Activated T-helper 2 cell treated with anti-CD3 and anti-CD28 coated beads, Interferon-gamma antibody, Interleukin-2, Interleukin-4, amounts not matched to agents 10 μg/mL and 5 μg/mL and 100 μg/mL, durations not matched to agents 14 hours and 24 hours and 36 hours (primary cell): ENCODE results near the gene LYPD4. TPM values are rescaled to one million over a fixed set of nuclear protein-coding genes. Genes with fewer than 3 reads are reported as not detected.

Source experiments
- DNase-seq: peaks from one replicate; pipeline ENCODE4 v3.0.0; 2021; ENCODE audit warnings: low spot score
- H3K27ac Mint-ChIP-seq: one replicate; pipeline ENCODE4 v1.8.0; 2021; ENCODE audit warnings: mixed read lengths
- H3K27me3 Mint-ChIP-seq: one replicate; pipeline ENCODE4 v1.8.0; 2021; ENCODE audit warnings: low read depth, mixed read lengths
- H3K36me3 Mint-ChIP-seq: one replicate; pipeline ENCODE4 v1.8.0; 2021; ENCODE audit warnings: low read depth, mixed read lengths
- H3K4me1 Mint-ChIP-seq: one replicate; pipeline ENCODE4 v1.8.0; 2021; ENCODE audit warnings: low read depth, mixed read lengths
- H3K4me3 Mint-ChIP-seq: one replicate; pipeline ENCODE4 v1.8.0; 2021; ENCODE audit warnings: low read depth, mild to moderate bottlenecking, moderate library complexity, mixed read lengths
- H3K9me3 Mint-ChIP-seq: one replicate; pipeline ENCODE4 v1.8.0; 2021; ENCODE audit warnings: mixed read lengths
- intact Hi-C: fragments of 100-400 bp; cut with micrococcal nuclease; formaldehyde crosslinking; loops from one replicate; pipeline ENCODE4 v1.15.1; 2023
- total RNA-seq: library from RNA; stranded (reverse); gene quantifications from 2 replicates; pipeline ENCODE4 v1.2.3, GENCODE V29; 2022

Gene LYPD4
- total RNA-seq, 1 donor from 2014 or later: not detected

DNA sequence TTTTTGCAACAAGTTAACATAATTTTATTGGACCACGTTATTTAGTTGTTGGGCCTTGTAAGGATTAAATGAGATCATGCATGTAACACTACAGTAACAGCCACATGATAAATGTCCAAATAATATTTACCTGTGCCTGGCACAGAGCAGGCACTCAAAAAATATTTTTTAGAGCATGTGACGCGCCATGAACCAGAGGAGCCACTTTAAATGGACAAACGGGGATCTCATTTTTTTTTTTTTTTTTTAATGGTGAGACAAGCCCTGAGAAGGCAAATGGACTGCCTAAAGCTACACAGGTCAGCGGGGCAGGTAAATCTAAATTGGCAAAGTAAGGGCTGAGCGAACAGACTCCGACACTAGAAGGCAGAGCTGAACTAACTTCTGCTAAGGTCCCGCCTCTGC is 14.7 kb upstream of the LYPD4 start:
- H3K36me3 Mint-ChIP-seq: peaks cover 38% of the 10 kb centered on the region
- peaks cover 29% of the 10 kb centered on the region for H3K4me1 Mint-ChIP-seq
- intact Hi-C loops: loop anchor here (1.0 to 5.0 kb wide), 3 partner anchors 86 to 768 kb away; partner anchors contain the start of gene RABAC1

DNA sequence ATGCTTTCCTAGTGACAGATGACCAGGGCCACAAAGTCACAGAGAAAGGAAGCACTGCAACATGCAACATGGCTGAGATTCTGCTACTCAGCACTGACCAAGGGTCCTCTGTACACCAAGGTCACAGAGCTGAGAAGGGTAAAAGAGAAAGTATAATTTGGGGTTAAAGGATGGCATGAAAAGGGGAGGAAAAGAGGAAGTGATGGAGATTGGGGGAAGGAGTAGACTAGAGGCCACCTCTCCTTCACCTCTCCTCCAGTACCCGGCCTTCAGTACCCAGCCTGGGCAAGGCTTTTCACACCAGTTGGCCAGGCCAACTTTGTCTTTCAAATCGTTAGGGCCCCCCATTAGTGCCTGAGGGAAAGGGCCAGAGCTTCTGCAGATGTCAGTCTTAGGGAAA is 9.3 kb upstream of the LYPD4 start:
- Mint-ChIP-seq H3K4me1 (no peaks in the 10 kb centered on the region), H3K4me3 (no peak overlapping the region), H3K9me3 (no peaks in the 10 kb centered on the region), H3K27ac (no peak overlapping the region), H3K36me3 (no peaks in the 10 kb centered on the region), H3K27me3 (peaks cover 29% of the 10 kb centered on the region)
- intact Hi-C loops: no loop called here
- DNase-seq: no peak

More for the DNA sequence above, 14.7 kb upstream of the LYPD4 start:
- DNase-seq: no peak
- peaks cover 11% of the 10 kb centered on the region for H3K27me3 Mint-ChIP-seq
- H3K9me3 Mint-ChIP-seq: no peaks in the 10 kb centered on the region
- peak overlapping the region; percentile 94 for H3K4me3 Mint-ChIP-seq
- no peak overlapping the region for H3K27ac Mint-ChIP-seq

DNA sequence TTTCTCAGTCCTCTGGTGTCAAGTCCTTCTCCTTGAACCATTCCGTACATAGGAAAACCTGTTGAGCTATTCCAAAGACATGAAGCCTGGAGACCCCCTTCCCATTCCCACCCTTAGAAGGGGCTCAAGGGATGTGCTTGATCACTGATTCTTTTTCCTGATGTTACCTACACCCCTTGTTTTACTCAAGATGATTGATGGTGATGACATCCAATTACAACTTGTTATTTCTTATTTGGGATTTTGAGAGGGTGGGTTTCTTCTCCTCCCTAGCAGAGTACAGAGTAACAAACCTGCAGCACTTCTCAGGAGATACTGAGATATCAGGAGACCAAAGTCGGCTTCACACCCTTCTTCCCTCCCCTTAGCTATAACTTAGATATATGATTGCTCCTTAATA is 8.9 kb upstream of the LYPD4 start:
- Mint-ChIP-seq H3K27me3 (peaks cover 29% of the 10 kb centered on the region), H3K27ac (no peak overlapping the region)
- intact Hi-C loops: no loop called here

DNA sequence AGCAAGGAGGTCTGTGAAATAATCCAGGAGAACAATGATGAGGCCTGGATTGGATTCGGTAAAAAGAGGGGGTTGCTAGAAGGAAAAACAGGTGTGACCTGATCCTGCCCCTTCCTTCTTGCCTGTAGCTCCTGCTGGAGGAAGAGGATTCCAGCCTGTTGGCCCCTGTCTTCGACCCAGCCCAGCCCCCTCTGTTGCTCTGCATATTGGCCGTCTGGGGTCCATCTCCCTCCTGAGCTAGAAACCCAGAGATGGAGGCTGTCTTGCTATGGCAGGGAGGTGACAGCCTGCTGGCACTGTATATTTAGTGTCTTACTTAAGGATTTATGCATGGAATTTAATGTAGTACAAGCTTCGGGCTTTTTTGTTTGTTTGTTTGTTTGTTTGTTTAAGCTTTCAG is 7.0 kb upstream of the LYPD4 start:
- Mint-ChIP-seq H3K27me3 (peaks cover 29% of the 10 kb centered on the region), H3K36me3 (no peaks in the 10 kb centered on the region), H3K4me1 (no peaks in the 10 kb centered on the region), H3K4me3 (no peak overlapping the region), H3K9me3 (no peaks in the 10 kb centered on the region), H3K27ac (no peak overlapping the region)
- intact Hi-C loops: no loop called here
- DNase-seq: no peak

More for the DNA sequence above, 8.9 kb upstream of the LYPD4 start:
- DNase-seq: no peak
- Mint-ChIP-seq H3K9me3 (no peaks in the 10 kb centered on the region), H3K36me3 (no peaks in the 10 kb centered on the region), H3K4me1 (no peaks in the 10 kb centered on the region), H3K4me3 (no peak overlapping the region)

DNA sequence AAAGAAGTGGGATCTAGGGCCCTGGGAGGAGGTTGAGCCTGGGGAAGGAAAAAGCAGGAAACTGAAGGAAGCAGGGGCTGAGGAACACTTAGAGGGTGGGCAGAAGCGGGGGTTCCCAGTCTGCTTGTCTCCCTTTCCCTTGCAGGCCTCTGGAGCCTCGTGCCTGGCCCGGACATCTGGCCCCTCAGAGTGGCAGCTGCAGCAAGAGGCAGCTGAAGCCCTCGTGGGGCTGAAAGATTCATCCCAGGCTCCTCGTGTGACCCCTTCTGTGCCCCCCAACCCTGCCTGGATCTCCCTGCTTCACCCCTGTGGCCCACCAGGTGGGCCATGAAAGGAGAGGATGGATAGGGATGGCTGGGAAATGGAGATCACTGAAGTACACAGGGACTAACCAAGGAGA is 5.9 kb upstream of the LYPD4 start:
- no peaks in the 10 kb centered on the region for H3K4me1 Mint-ChIP-seq
- no peak overlapping the region for H3K27ac Mint-ChIP-seq
- H3K4me3 Mint-ChIP-seq: no peak overlapping the region

DNA sequence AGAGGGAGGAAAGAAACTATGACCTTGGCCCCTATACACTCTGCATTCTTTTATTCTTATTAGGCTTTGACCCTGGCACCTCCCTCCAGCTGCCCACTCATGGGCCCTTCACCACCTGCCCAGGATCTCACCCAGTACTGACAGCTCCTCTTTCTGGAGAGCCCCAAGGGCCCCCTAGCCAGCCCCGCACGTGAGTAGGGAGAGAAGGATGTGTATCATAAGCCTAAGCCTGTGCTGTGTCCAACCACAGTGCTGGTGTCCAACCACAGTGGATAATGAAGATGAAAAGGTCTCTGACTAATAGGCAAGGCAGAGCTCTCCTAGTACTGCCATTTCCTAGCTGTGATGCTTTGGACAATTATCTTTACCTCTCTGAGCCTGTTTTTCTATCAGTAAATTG is 4.6 kb upstream of the LYPD4 start:
- Mint-ChIP-seq H3K27ac (no peak overlapping the region), H3K4me1 (no peaks in the 10 kb centered on the region), H3K9me3 (no peaks in the 10 kb centered on the region), H3K27me3 (peaks cover 19% of the 10 kb centered on the region), H3K4me3 (no peak overlapping the region), H3K36me3 (no peaks in the 10 kb centered on the region)
- intact Hi-C loops: no loop called here
- DNase-seq: no peak

More for the DNA sequence above, 5.9 kb upstream of the LYPD4 start:
- Mint-ChIP-seq H3K36me3 (no peaks in the 10 kb centered on the region), H3K9me3 (no peaks in the 10 kb centered on the region), H3K27me3 (peaks cover 29% of the 10 kb centered on the region)
- intact Hi-C loops: no loop called here
- DNase-seq: no peak

DNA sequence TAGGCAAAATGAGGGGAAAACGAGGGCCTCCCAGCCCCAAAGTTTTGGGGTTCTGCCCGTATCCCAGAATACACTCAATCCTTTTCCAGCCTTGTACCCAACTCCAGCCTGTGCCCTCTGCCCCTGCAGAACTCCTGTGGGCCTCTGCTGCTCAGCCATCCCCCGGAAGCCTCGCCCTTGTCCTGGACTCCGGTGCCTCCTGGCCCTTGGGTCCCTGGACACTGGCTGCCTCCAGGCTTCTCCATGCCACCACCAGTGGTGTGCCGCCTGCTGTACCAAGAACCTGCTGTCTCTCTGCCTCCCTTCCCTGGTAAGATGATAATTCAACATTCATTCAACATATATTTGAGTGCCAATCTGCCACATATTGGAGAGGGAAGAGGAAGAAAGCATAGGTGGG is 4.2 kb upstream of the LYPD4 start:
- intact Hi-C loops: no loop called here
- Mint-ChIP-seq H3K9me3 (no peaks in the 10 kb centered on the region), H3K27me3 (peaks cover 18% of the 10 kb centered on the region), H3K36me3 (no peaks in the 10 kb centered on the region), H3K4me1 (no peaks in the 10 kb centered on the region), H3K27ac (no peak overlapping the region), H3K4me3 (no peak overlapping the region)
- no peak for DNase-seq

DNA sequence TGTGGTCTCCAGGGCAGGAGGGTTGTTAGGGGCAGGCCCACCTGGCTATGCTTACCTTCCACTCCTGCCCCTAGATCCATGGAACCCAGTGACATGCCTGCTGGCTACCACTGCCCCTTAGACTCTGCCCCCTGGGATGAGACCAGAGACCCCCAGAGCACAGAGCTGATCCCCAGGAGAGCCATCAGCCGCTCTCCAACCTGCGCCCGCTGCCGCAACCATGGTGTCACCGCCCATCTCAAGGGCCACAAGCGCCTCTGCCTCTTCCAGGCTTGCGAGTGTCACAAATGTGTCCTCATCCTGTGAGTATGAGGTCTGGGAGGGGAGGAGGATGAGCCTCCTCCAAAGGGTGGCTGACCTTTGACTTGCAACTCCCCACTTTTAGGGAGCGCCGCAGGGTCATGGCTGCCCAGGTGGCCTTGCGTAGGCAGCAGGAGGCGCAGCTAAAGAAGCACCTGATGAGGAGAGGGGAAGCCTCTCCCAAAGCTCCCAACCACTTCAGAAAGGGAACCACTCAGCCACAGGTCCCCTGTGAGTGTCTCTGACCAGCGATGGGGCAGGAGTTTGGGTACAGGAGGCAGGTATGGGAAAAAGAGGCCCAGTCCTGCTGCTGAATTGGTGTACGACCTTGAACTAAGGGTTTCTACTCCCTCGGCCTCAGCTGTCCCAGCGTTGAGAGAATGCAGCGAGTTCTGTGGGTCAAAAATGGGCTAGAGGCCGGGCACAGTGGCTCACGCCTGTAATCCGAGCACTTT is 3.0 kb upstream of the LYPD4 start:
- H3K36me3 Mint-ChIP-seq: no peaks in the 10 kb centered on the region
- peaks cover 13% of the 10 kb centered on the region for H3K27me3 Mint-ChIP-seq

DNA sequence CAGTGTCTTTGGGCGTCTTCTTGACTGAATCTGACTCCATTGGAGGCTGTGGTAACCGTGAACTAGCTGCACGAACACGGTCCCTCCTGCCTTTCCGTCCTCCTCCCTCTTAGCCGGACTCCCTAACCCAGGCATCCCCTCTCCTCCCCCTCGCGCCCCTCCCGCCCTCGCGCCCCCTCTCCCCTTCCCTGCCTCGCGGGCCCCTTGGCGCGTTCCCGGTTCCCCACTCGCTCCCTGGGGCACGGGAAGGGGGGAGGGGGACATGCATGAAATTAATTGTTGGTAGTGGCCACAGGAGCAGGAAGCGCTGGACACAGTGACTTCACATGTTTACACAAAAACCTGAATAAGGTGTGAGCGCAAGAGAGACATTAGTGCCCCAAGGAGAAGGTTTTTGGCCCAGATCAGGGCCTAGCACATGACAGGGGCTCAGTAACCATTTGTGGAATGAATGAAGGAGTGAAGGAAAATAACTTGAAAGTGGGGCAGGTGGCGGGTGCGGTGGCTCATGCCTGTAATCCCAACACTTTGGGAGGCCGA is 638 bp upstream of the LYPD4 start:
- intact Hi-C loops: no loop called here
- Mint-ChIP-seq H3K27me3 (peaks cover 3% of the 10 kb centered on the region), H3K4me3 (no peak overlapping the region), H3K27ac (no peak overlapping the region), H3K36me3 (no peaks in the 10 kb centered on the region), H3K4me1 (no peaks in the 10 kb centered on the region), H3K9me3 (no peaks in the 10 kb centered on the region)
- DNase-seq: no peak

More for the DNA sequence above, 3.0 kb upstream of the LYPD4 start:
- H3K9me3 Mint-ChIP-seq: no peaks in the 10 kb centered on the region
- H3K4me3 Mint-ChIP-seq: no peak overlapping the region
- intact Hi-C loops: no loop called here
- H3K27ac Mint-ChIP-seq: no peak overlapping the region
- no peaks in the 10 kb centered on the region for H3K4me1 Mint-ChIP-seq
- no peak for DNase-seq

DNA sequence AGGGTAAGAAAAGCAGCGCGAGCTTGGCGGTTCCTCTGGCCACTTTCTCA is 343 bp upstream of the LYPD4 start, which contains the start of gene DMRTC2:
DMRTC2 (plus strand) TSS at position 42 of the 50 bp plus-strand sequence. CDS start 2,387 bp downstream, outside the sequence.
- Mint-ChIP-seq H3K27ac (no peak within 1 kb of the TSS), H3K27me3 (peaks cover 3% of the 10 kb centered on the region), H3K4me3 (no peak within 1 kb of the TSS)

DNA sequence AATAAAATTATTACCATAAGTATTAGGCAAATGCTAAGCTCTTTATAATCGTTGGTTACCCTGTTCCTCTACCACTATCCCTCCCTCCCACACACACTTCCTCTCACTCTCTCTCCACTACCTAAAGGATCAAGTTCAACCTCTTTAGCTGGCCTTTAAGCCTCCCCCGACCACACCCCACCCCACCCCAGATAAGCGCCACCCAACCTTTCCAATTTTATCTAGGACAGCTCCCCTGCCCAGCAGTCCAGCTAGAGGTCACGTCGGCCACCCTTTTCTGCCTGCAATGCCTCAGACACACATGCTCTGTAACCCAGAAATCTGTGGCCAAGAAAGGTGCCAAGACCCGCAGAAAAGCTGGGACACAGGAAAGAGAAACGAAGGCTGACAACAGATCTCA is 1.1 kb downstream of the LYPD4 start:
- no peaks in the 10 kb centered on the region for H3K36me3 Mint-ChIP-seq
- no peaks in the 10 kb centered on the region for H3K4me1 Mint-ChIP-seq
- H3K27ac Mint-ChIP-seq: no peak overlapping the region

More for the DNA sequence above, 343 bp upstream of the LYPD4 start, which contains the start of gene DMRTC2:
- no peaks in the 10 kb centered on the region for H3K36me3 Mint-ChIP-seq
- H3K4me1 Mint-ChIP-seq: no peaks in the 10 kb centered on the region
- H3K9me3 Mint-ChIP-seq: no peaks in the 10 kb centered on the region
- DNase-seq: no peak
- intact Hi-C loops: no loop called here

DNA sequence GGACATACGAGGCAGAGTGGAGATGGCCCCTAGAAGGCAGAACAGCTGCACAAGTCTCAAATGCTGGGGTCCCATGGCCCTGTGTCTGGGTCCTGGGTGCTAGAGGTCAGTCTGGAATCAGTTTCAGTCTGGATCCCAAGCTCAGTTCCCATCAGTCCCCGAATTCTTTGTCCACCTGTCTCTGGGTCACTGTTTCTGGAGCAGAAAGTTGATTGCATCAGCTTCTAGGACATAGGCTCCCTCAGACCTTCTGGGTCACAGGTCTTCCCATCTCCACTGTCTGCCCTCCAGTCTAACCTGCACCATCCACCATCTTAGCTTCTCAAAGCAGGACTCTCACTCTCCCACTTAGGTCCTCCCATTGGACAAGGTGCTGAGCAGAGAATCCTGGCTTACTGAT is 5.3 kb downstream of the LYPD4 start:
- H3K4me1 Mint-ChIP-seq: no peaks in the 10 kb centered on the region
- peaks cover 19% of the 10 kb centered on the region for H3K27me3 Mint-ChIP-seq
- DNase-seq: no peak
- no peaks in the 10 kb centered on the region for H3K9me3 Mint-ChIP-seq
- H3K4me3 Mint-ChIP-seq: no peak overlapping the region
- H3K36me3 Mint-ChIP-seq: no peaks in the 10 kb centered on the region
- intact Hi-C loops: no loop called here
- H3K27ac Mint-ChIP-seq: no peak overlapping the region

More for the DNA sequence above, 1.1 kb downstream of the LYPD4 start:
- DNase-seq: no peak
- Mint-ChIP-seq H3K27me3 (peaks cover 10% of the 10 kb centered on the region), H3K9me3 (no peaks in the 10 kb centered on the region), H3K4me3 (no peak overlapping the region)
- intact Hi-C loops: no loop called here

DNA sequence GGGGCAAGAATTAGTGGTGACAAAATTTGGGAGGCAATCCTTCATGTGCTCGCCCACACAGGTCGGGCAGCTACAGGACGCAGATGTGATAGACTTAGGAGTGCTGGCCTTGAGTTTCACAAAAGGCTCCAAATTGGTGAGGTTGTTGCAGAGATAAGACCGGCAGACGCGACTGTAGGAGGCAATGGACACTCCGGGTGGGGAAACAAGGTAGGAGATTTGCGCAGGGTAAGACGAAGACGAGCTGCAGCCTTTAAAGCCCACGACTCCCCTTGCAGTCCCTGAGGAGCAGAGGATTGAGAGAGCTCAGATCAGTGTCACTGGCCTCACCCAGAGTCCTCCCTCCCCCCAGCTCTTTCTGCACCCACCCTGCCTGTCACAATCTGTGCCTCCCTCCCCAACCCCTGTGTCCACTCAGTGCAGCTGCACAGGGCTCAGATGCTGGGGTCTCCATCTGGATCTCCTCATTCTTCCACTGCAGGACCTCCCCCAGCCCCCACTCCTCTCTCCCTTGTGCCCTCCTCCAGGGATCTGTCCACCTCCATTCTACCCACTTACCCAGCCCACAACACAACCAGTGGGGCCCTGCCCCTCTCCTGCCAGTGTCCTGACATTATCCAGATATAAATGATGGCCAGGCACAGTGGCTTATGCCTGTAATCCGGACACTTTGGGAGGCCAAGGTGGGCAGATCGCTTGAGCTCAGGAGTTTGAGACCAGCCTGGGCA is 6.3 kb downstream of the LYPD4 start:
- Mint-ChIP-seq H3K27ac (no peak overlapping the region), H3K36me3 (no peaks in the 10 kb centered on the region), H3K4me3 (no peak overlapping the region), H3K4me1 (no peaks in the 10 kb centered on the region), H3K27me3 (peaks cover 17% of the 10 kb centered on the region), H3K9me3 (no peaks in the 10 kb centered on the region)
- intact Hi-C loops: no loop called here
- no peak for DNase-seq
